Stimulated activated CD8-positive, alpha-beta memory T cell treated with anti-CD3 and anti-CD28 coated beads, Interleukin-7, amount 100 ng/mL, for 4 hours (primary cell): ENCODE results near the gene ATP2A2.
"Not testable (repeated sequence)": the region's sequence is repeated elsewhere in the genome, so short reads cannot be mapped to it uniquely, and the experiment has no call there.

ENCODE experiments used
- DNase-seq, 2 donors: peaks; one replicate each; pipeline ENCODE4 v3.0.0-alpha.2; 2020; ENCODE audit warnings: low read depth in 2 of 2

The ATP2A2 gene

DNA sequence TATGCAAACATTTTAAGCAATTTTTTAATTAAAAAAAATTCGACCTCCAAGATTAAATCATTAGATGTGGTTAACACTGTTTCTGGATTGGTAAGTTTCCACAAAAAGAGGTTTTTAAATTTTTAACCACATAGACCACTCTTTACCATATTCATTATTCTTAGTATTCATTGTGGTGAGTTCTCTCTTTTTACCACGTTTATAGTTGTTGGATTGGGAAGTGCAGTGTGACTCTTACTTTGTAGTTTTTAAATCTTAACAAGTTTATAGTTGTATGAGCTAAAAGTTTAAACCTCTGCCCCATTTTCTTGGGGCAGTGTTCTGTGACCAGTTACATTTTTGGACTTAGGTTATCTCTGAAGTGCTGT lies 8.6 kb downstream of the ATP2A2 start:
- no peak for DNase-seq

DNA sequence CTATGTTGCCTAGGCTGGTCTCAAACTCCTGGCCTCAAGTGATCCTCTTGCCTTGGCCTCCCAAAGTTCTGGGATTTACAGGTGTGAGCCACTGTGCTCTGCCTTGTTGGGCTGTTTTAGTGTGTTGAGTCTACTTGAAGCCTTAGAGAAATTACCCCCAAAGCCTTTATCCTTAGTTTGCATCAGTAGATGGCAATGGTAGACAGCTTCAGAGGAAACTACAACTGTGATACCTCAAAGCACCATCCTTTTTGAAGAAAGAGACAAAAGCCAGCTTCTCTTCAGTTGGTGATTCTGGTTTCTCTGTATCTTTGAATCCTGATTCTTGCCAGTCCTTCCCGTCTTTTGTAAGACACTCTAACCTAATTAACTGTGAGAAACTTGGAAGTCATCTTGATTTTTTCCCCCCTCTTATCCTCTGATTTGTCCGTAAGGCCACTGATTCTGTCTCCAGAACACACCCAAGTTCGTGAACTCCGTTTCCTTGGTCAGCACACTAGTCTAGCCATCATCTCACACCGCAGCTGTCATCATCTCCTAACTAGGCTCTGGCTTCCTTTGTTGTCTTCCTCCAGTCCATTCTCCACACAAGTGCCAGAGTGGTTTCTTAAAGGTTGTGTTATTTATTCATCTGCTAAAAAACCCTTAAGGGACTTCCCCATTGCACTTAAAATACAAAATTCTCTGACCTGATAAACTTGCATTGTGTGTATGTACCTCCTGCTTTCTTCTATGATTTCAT lies 20.2 kb downstream of the ATP2A2 start:
- DNase-seq: no peak

DNA sequence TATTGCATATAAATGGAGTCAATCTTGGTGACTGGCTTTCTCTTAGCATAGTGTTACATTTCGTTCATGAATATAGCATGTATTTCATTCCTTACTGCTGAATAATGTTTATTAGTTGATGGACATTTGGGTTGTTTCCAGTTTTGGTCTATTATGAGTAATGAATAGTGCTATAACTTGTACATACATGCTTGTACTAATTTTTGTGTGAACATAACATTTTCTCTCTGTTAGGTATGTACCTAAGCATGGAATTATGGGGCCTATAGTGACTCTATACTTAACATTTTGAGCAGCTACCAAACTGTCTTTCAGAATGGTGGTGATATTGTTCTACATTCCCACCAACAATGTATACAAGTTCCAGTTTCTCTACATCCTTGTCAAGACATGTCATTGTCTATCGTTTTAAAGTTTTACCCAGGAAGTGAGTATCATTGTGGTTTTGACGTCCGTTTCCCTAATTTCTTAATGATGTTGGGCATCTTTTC lies 23.1 kb downstream of the ATP2A2 start:
- DNase-seq: no peak

DNA sequence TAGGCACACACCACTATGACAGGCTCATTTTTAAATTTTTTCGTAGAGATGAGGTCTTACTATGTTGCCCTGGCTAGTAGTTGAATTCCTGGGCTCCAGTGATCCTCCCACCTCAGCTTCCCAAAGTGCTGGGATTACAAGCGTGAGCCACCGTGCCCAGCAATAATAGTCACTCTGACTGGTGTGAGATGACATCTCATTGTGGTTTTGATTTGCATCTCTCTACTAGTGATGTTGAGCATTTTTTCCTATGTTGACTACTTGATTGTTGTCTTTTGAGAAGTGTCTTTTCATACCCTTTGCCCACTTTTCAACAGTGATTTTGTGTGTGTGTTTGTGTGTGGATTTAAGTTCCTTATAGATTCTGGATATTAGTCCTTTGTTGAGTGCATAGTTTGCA lies 26.3 kb downstream of the ATP2A2 start:
- no peak for DNase-seq

DNA sequence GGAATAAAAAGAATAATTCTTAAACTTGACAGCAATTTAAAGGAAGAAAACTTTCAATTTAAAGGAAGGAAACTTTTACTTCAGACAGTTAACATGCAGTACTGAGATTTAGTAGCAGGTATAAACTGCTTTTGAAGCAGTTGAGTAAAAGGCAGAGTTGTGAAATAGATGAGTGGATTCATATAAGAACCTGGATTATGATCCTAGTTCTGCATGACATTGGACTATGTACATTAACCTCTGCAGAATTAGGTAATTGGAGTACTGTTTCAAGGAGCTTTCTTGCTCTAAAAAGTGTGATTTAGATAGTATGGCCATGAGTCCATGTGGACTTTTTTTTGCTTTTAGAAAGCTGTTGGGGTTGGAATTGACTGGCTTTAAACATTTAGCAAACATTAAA lies 29.7 kb downstream of the ATP2A2 start:
- no peak for DNase-seq

DNA sequence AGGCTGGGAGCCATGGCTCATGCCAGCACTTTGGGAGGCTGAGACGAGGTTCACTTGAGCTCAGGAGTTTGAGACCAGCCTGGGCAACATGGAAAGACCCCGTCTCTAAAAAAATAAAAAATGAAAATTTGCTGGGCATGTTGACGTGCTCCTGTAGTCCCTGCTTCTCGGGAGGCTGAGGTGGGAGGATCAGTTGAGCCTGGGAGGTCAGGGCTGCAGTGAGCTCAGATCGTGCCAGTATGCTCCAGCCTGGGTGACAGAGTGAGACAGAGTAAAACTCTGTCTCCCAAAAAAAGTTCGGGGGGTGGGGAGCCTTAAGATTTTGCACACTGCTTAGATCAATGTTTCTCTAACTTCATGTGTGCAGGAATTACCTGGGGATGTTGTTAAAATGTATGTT lies 30.9 kb downstream of the ATP2A2 start:
- DNase-seq: no peak

DNA sequence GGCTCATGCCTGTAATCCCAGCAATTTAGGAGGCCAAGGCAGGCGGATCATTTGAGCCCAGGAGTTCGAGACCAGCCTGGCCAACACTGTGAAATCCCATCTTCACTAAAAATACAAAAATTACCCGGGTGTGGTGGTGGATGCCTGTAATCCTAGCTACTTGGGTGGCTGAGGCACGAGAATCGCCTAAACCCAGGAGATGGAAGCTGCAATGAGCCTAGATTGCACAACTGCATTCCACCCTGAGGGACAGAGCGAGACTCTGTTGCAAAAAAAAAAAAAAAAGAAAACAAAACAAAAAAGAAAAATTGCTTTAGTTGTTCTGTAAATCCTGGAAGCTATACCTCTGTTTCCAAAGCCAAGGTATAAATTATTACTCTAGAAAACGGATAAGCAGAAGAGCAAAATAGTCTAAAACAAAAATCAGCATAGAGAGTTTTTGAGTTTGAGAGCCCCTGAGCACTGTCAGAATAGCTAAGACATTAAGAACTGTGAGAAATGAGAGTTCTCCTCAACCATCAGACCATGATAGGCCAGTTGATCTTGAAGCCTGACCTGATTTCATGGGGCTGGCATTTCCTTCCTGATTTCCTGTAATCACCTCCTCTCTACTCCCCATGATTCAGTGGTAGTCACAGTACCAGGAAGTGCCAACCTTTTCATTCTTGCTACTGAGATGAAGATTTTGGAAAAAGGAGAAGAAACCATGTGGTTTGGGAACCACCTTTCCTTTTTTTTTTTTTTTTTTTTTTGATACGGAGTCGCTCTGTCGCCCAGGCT lies 31.7 kb downstream of the ATP2A2 start:
- no peak for DNase-seq

GRCh38 chr12:110314308-110314707 lies 33.3 kb downstream of the ATP2A2 start:
- DNase-seq: no peak

GRCh38 chr12:110316861-110317260 lies 35.8 kb downstream of the ATP2A2 start:
- no peak for DNase-seq

DNA sequence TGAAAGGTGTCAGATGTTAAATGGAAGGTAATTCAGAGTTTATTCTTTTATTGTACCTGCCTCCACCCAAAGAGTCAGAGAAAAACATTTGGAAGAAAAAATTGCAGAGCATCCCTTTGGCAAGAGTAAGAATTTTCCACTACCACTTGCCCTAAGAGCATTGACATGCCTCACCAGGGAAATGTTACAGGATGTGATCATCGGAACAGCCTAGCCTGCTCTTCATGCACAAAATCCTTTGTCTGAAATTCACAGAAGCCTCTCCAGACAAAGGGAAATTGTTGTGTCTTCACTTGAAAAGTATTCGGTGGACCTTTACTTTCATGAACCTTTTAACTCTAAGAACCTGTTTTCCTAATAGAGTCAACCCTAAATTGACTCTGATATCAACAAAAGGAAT lies 36.9 kb downstream of the ATP2A2 start:
- no peak for DNase-seq

- DNase-seq: no peak
Observed at GRCh38 chr12:110320550-110320949, 39.5 kb downstream of the ATP2A2 start.

GRCh38 chr12:110329710-110330109 lies 48.7 kb downstream of the ATP2A2 start:
- DNase-seq: no peak

DNA sequence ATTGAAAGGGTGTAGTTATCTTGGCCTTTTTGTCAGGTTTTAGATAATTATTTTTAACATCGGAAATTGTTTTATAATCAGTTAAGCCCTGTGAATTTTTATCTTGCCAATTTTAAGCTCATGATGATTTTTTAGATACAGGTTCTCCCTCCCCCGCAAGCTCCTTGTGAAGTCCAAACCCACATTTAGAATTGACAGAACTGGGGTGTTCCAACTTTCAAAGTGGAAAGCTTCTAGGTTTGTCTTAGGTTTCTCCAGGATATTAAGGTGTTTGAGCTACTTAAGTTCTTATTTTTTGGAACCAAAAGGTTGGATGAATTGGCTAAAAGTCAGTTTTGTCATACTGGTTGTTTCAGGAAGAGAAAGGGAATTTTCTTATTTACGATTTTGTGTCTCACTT lies 49.1 kb downstream of the ATP2A2 start:
- no peak for DNase-seq

DNA sequence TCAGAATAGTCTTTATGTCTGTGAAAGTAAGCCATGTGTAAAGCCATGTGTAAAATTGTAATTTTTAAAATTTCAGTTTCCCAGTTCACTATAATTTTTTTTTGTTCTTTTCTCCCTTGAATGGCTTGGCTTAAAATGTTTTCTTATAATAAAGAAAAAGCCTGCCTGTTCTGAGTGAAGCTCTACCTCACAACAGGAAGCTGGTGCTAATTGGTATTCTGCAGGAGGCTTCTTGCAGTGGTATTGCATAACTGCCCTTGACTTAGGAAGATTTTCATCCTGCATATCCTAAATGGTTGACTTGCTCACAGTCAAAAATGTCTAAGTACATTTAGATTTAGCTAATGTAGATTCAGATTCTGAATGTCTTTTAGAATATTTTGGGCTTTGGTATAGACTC lies 49.5 kb downstream of the ATP2A2 start:
- DNase-seq: no peak

GRCh38 chr12:110333201-110333600 lies 52.2 kb downstream of the ATP2A2 start:
- DNase-seq: no peak

GRCh38 chr12:110335481-110336045 lies 54.5 kb downstream of the ATP2A2 start:
- DNase-seq: no peak

- no peak for DNase-seq
Observed at GRCh38 chr12:110337912-110338710, 57.1 kb downstream of the ATP2A2 start.

DNA sequence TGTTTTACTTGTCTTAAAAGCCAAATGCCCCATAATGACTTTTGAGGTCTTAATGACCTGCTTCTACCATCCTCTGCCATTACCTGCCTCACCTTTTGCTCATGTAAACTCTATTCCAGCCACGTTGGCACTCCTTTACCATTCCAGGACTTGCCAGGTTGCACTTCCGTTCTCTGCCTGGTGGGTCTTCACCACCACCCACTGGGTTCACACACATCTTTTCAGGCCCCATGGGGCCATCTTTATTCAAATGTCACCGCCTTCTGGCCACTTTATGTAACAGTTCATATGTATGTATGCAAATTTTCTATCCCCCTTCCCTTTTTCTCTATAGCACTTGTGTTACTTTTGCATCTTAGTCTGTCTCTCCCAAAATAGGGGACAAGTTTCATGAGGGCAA lies 57.7 kb downstream of the ATP2A2 start:
- DNase-seq: no peak

- no peak for DNase-seq
Observed at GRCh38 chr12:110339184-110339952, 58.3 kb downstream of the ATP2A2 start.

- not testable (repeated sequence) for DNase-seq
Observed at GRCh38 chr12:110340261-110340660, 59.2 kb downstream of the ATP2A2 start.

- no peak for DNase-seq
Observed at GRCh38 chr12:110340706-110341105, 59.7 kb downstream of the ATP2A2 start.
